HepG2 (cell line): ENCODE measurements around the gene SMURF1. TPM values are rescaled to one million over a fixed set of nuclear protein-coding genes. Genes with fewer than 3 reads are reported as not detected.
A peak's percentile ranks its signal among the peaks of the same experiment; 100 is the strongest.

ENCODE experiments used
- ATAC-seq: fragments of 200-7000 bp; cut with Tn5 transposase; 3 replicates; pipeline ENCODE4 v1.9.1; 2020; ENCODE audit warnings: mild to moderate bottlenecking, moderate library complexity
- Bru-seq: library from RNA; stranded (reverse); fragments of 400-500 nt; gene quantifications from one replicate; lab custom pipeline; 2021; lab: Mats Ljungman, UMichigan
- BruChase-seq, 2 experiments: library from RNA; stranded (reverse); fragments of 400-500 nt; gene quantifications; one replicate each; lab custom pipeline; 2021; lab: Mats Ljungman, UMichigan
- BruUV-seq: library from RNA; stranded (reverse); fragments of 400-500 nt; replicated peaks from 2 replicates; lab custom pipeline; 2021; lab: Mats Ljungman, UMichigan
- CTCF ChIA-PET: fragments of 300-600 bp; formaldehyde crosslinking; extraction: SDS; loops from one replicate; lab custom pipeline; 2021; ENCODE audit warnings: low total read pairs, inconsistent platforms, low intra/inter-chr PET ratio; lab: Yijun Ruan, JAX
- POLR2A ChIA-PET: fragments of 350-600 bp; sonication (Branson Sonifier 250); formaldehyde crosslinking; loops from one replicate; lab custom pipeline; 2020; ENCODE audit warnings: antibody characterized with exemption, inconsistent platforms; lab: Yijun Ruan, JAX
- DNase-seq: peaks from one replicate; pipeline ENCODE4 v3.0.0-alpha.2; 2015; ENCODE audit warnings: low spot score
- FAIRE-seq: peaks from 3 replicates; lab custom pipeline; 2011; peaks lifted over from hg19 to GRCh38; lab: Jason Lieb, UNC
- H2AFZ ChIP-seq: one replicate; pipeline ENCODE4 v1.6.1; 2011; ENCODE audit warnings: low read length, inconsistent platforms
- H3K27ac ChIP-seq: fragments of 300-600 bp; 3 replicates; pipeline ENCODE4 v1.8.0; 2011; ENCODE audit warnings: mixed run types, mild to moderate bottlenecking, mixed read lengths, low read length, inconsistent platforms; ENCODE audit not compliant: insufficient read depth; ENCODE audit errors: extremely low read length
- H3K27me3 ChIP-seq, 2 experiments: fragments of 200-600 bp in 1 of 2; 2 replicates in 1 of 2; 3 replicates in 1 of 2; pipeline versions ENCODE4 v1.6.0 to v1.8.0; 2011; ENCODE audit warnings: low read length in 2 of 2, mild to moderate bottlenecking in 2 of 2, moderate library complexity in 2 of 2, inconsistent platforms in 1 of 2; ENCODE audit not compliant: insufficient read depth in 2 of 2, control insufficient read depth in 1 of 2
- H3K36me3 ChIP-seq, 2 experiments: fragments of 200-600 bp in 1 of 2; replicated peaks in 1 of 2; 2 replicates in 1 of 2; 3 replicates in 1 of 2; pipeline versions ENCODE4 v1.5.1 to v1.8.0; 2011; ENCODE audit warnings: low read length in 2 of 2, inconsistent platforms in 1 of 2; ENCODE audit not compliant: insufficient read depth in 2 of 2, control insufficient read depth in 1 of 2
- H3K4me1 ChIP-seq: 2 replicates; pipeline ENCODE4 v1.5.1; 2012; ENCODE audit warnings: low read length, inconsistent platforms; ENCODE audit not compliant: insufficient read depth
- H3K4me2 ChIP-seq: 2 replicates; pipeline ENCODE4 v1.6.0; 2011; ENCODE audit warnings: low read depth, low read length, inconsistent platforms
- H3K4me3 ChIP-seq, 3 experiments: fragments of 200-600 bp in 1 of 3; sonication (generic), shearing (Covaris generic) in 1 of 3; replicated peaks in 1 of 3; 2 replicates each; pipeline ENCODE4 v1.5.1; 2011 to 2016; ENCODE audit warnings: low read length in 3 of 3, inconsistent platforms in 2 of 3, low read depth in 2 of 3, mild to moderate bottlenecking in 2 of 3, control low read depth in 1 of 3, mixed read lengths in 1 of 3; ENCODE audit not compliant: insufficient read depth in 1 of 3
- H3K79me2 ChIP-seq: one replicate; pipeline ENCODE4 v1.6.1; 2011; ENCODE audit warnings: low read length, inconsistent platforms; ENCODE audit not compliant: insufficient read depth
- H3K9ac ChIP-seq: 2 replicates; pipeline ENCODE4 v1.6.0; 2011; ENCODE audit warnings: mild to moderate bottlenecking, low read depth, low read length, inconsistent platforms; ENCODE audit not compliant: insufficient read depth
- H3K9me3 ChIP-seq: 2 replicates; pipeline ENCODE4 v1.5.1; 2012; ENCODE audit warnings: mild to moderate bottlenecking, low read length
- H4K20me1 ChIP-seq: 2 replicates; pipeline ENCODE4 v1.6.0; 2011; ENCODE audit warnings: inconsistent platforms, mild to moderate bottlenecking, low read length, moderate library complexity; ENCODE audit not compliant: insufficient read depth
- HOXA5 ChIP-seq: sonication (generic); formaldehyde crosslinking; IDR thresholded peaks from 2 replicates; pipeline ENCODE4 v1.4.0; 2020; ENCODE audit warnings: missing genetic modification reagents
- ISL2 ChIP-seq: sonication (generic); formaldehyde crosslinking; IDR thresholded peaks from 2 replicates; pipeline ENCODE4 v1.5.0; 2020; ENCODE audit warnings: missing genetic modification reagents
- KLF15 ChIP-seq: sonication (generic); formaldehyde crosslinking; IDR thresholded peaks from 2 replicates; pipeline ENCODE4 v1.8.1; 2023; ENCODE audit warnings: borderline replicate concordance, mild to moderate bottlenecking, inconsistent platforms, missing genetic modification reagents, mixed read lengths
- MXI1 ChIP-seq: IDR thresholded peaks from 3 replicates; pipeline ENCODE4 v1.6.1; 2012; ENCODE audit warnings: low read depth, low read length, inconsistent platforms, borderline replicate concordance
- NFE2L1 ChIP-seq: sonication (generic); formaldehyde crosslinking; IDR thresholded peaks from 2 replicates; pipeline ENCODE4 v1.4.0; 2020; ENCODE audit warnings: missing genetic modification reagents, mild to moderate bottlenecking, borderline replicate concordance
- PHF21A ChIP-seq: sonication (generic); formaldehyde crosslinking; IDR thresholded peaks from 2 replicates; pipeline ENCODE4 v1.5.0; 2020; ENCODE audit warnings: mild to moderate bottlenecking, missing genetic modification reagents
- POLR2A ChIP-seq, 2 experiments: IDR thresholded peaks; 2 replicates each; pipeline ENCODE4 v1.6.1; 2011; ENCODE audit warnings: low read depth in 2 of 2, low read length in 2 of 2, mild to moderate bottlenecking in 1 of 2, moderate library complexity in 1 of 2; ENCODE audit not compliant: insufficient read depth in 1 of 2
- REPIN1 ChIP-seq: sonication (generic); formaldehyde crosslinking; IDR thresholded peaks from 2 replicates; pipeline ENCODE4 v1.8.0; 2022; ENCODE audit warnings: missing genetic modification reagents, low read depth, mild to moderate bottlenecking, borderline replicate concordance
- TCF7 ChIP-seq: sonication (generic); IDR thresholded peaks from 2 replicates; pipeline ENCODE4 v1.6.1; 2016; ENCODE audit warnings: antibody characterized with exemption, low read depth
- TSC22D2 ChIP-seq: sonication (generic); formaldehyde crosslinking; IDR thresholded peaks from 2 replicates; pipeline ENCODE4 v1.5.1; 2020; ENCODE audit warnings: missing genetic modification reagents, mild to moderate bottlenecking, borderline replicate concordance
- ZBTB38 ChIP-seq: sonication (generic); formaldehyde crosslinking; IDR thresholded peaks from 2 replicates; pipeline ENCODE4 v1.5.1; 2020; ENCODE audit warnings: mild to moderate bottlenecking, missing genetic modification reagents
- ZNF124 ChIP-seq: sonication (generic); formaldehyde crosslinking; IDR thresholded peaks from 2 replicates; pipeline ENCODE4 v1.4.0; 2020; ENCODE audit warnings: missing genetic modification reagents
- WGBS: methylation state at CpG from one replicate; pipeline ENCODE4 v1.1.6; 2017; ENCODE audit warnings: low lambda C conversion rate; 5-methylcytosine and 5-hydroxymethylcytosine counted together
- in situ Hi-C: cut with HindIII; loops from 2 replicates; pipeline ENCODE4 v1.10.0; 2017; ENCODE audit warnings: low pct_unique_long_range_greater_than_20kb; ENCODE audit not compliant: extremely low pct_ligation_motif_present
- intact Hi-C: fragments of 100-400 bp; cut with micrococcal nuclease; formaldehyde crosslinking; loops from one replicate; pipeline ENCODE4 v1.10.0; 2022; ENCODE audit not compliant: unreplicated experiment
- long read RNA-seq, 2 experiments: library from RNA in 1 of 2; library from polyadenylated mRNA in 1 of 2; stranded (forward) in 1 of 2; unstranded in 1 of 2; transcript quantifications; one replicate each; pipeline ENCODE4 v2.0.0, GENCODE V29; 2019 to 2022
- polyA minus RNA-seq, 3 experiments: library from RNA; depleted of rRNA, polyadenylated mRNA; stranded (reverse); fragments of >200 nt; gene quantifications; 2 replicates each; pipeline ENCODE4 v1.2.3, GENCODE V29; 2011; ENCODE audit warnings: low replicate concordance in 1 of 3
- polyA plus RNA-seq, 8 experiments: library from polyadenylated mRNA; depleted of rRNA in 3 of 8; stranded (reverse) in 7 of 8; unstranded in 1 of 8; fragments of >200 nt; fragmentation: Illumina TruSeq in 4 of 8; extraction: Trizol in 4 of 8; gene quantifications; 2 replicates each; pipeline versions ENCODE4 v1.2.1 to v1.2.3, GENCODE V29; 2011 to 2016; ENCODE audit warnings: low read depth in 4 of 8, missing spikeins in 1 of 8, mixed read lengths in 1 of 8; ENCODE audit not compliant: insufficient read depth in 1 of 8
- total RNA-seq, 5 experiments: library from RNA; depleted of rRNA; stranded (reverse); fragments of >200 nt; fragmentation: Illumina TruSeq; extraction: Trizol; gene quantifications; 2 replicates each; pipeline ENCODE4 v1.2.3, GENCODE V29; 2016; ENCODE audit warnings: low read depth in 1 of 5
- TF ChIP-seq, protein P1 (sequence below): sonication (generic); formaldehyde crosslinking; IDR thresholded peaks from 2 replicates; pipeline ENCODE4 v1.4.0; 2020; ENCODE audit warnings: missing genetic modification reagents
- TF ChIP-seq, protein P2 (sequence below): sonication (generic); formaldehyde crosslinking; IDR thresholded peaks from 2 replicates; pipeline ENCODE4 v1.4.0; 2020; ENCODE audit warnings: missing genetic modification reagents, low read depth, mild to moderate bottlenecking, borderline replicate concordance

Gene SMURF1
- total RNA-seq (2016; rRNA removed; fragmentation: Illumina TruSeq; extraction: Trizol) (11.1 and 12.0 TPM in 2 replicates), polyA plus RNA-seq (2011; rRNA removed) (8.3 and 8.7 TPM in 2 replicates), polyA minus RNA-seq (2011; rRNA and poly(A)+ RNA removed; ENCODE audit: low replicate concordance) (9.8 and 14.1 TPM in 2 replicates), Bru-seq, nascent RNA (percentile 82 among the genes with signal in this experiment), BruChase-seq, experiment 1, labeled RNA remaining after a 6-hour chase (percentile 80 among the genes with signal in this experiment), BruChase-seq, experiment 2, labeled RNA remaining after a 2-hour chase (percentile 78 among the genes with signal in this experiment)
- 2.3 and 2.9 TPM in 2 replicates for total RNA-seq (2016; cell fraction: cytosol; rRNA removed; fragmentation: Illumina TruSeq; extraction: Trizol; ENCODE audit: low read depth)
- total RNA-seq (2016; cell fraction: insoluble cytoplasmic fraction; rRNA removed; fragmentation: Illumina TruSeq; extraction: Trizol): 8.8 and 11.5 TPM in 2 replicates
- 6.2 and 6.6 TPM in 2 replicates for total RNA-seq (2016; cell fraction: membrane; rRNA removed; fragmentation: Illumina TruSeq; extraction: Trizol)
- 8.5 and 10.7 TPM in 2 replicates for total RNA-seq (2016; cell fraction: nucleus; rRNA removed; fragmentation: Illumina TruSeq; extraction: Trizol)
- 4.6 and 5.6 TPM in 2 replicates for polyA plus RNA-seq (2011; cell fraction: cytosol; rRNA removed)
- polyA plus RNA-seq (2011; cell fraction: nucleus; rRNA removed): 13.6 and 15.4 TPM in 2 replicates
- polyA plus RNA-seq (2012): 10.1 and 10.6 TPM in 2 replicates
- polyA plus RNA-seq (2016; cell fraction: cytosol; fragmentation: Illumina TruSeq; extraction: Trizol; ENCODE audit: low read depth): 0.75 and 0.81 TPM in 2 replicates
- 7.6 and 8.8 TPM in 2 replicates for polyA plus RNA-seq (2016; cell fraction: insoluble cytoplasmic fraction; fragmentation: Illumina TruSeq; extraction: Trizol; ENCODE audit: low read depth)
- 1.8 and 2.7 TPM in 2 replicates for polyA plus RNA-seq (2016; cell fraction: membrane; fragmentation: Illumina TruSeq; extraction: Trizol; ENCODE audit: low read depth)
- polyA plus RNA-seq (2016; cell fraction: nucleus; fragmentation: Illumina TruSeq; extraction: Trizol; ENCODE audit: insufficient read depth, low read depth): 15.0 and 17.6 TPM in 2 replicates
- polyA minus RNA-seq (2011; cell fraction: cytosol; rRNA and poly(A)+ RNA removed): 5.8 and 6.4 TPM in 2 replicates
- 13.4 and 14.2 TPM in 2 replicates for polyA minus RNA-seq (2011; cell fraction: nucleus; rRNA and poly(A)+ RNA removed)
- long read RNA-seq, experiment 1, full-length matches to known transcripts: 1 of 4 reads
- long read RNA-seq, experiment 1, partial matches to known transcripts: 0 of 4 reads
- long read RNA-seq, experiment 1, other reads (novel, unspliced or antisense): 3 of 4 reads
- long read RNA-seq, experiment 2, full-length matches to known transcripts: 6 of 45 reads
- long read RNA-seq, experiment 2, partial matches to known transcripts: 14 of 45 reads
- long read RNA-seq, experiment 2, other reads (novel, unspliced or antisense): 25 of 45 reads

DNA sequence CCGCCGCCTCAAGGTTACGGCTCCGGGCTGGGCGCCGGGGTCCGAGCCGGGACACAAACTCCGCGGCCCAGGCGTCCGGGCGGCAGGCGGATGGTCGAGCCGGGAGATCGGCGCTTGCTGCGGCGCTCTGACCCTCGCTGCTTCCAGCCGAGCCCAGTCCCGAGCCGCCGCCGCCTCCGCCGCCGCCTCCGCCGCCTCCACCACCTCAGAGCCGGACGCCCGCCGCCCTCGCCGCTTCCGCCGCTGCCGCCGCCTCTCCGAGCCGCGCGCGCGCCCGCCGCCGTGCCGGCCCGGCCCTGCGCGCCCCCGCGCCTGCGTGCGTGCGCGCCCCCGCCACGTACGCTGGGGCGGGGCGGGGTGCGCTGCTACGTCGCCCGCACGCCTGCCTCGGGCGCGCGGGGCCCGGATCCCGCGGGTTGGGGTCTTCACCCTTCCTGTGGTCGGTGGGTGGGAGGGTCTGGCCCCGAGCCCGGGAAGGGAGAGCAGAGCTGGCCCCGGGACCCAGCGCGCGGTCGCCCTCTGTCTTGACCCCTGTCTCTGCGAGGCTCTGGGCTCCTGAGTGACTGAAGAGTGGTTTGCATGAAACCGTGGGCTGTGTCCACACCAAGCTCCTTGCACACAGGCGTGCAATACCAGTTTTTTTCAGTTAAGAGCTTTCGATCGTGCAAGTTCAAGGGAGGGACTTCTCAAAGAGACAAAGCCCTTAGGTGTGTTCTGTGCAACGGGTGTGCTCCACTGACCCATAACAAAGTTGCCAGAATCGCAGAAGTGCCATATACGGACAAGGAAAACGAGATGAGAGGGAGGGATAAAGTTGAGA lies at the start of gene SMURF1:
TSS of gene SMURF1 (minus strand) at position 256 of the 820 bp plus-strand sequence. CDS start 328 bp downstream, outside the sequence.
- ATAC-seq: peak; percentile 55
- Histone ChIP-seq H3K9ac (peak within 1 kb of the TSS; percentile 88), H3K9me3 (no peaks in the 10 kb centered on the region), H3K4me1 (peaks cover 37% of the 10 kb centered on the region), H3K79me2 (peaks cover 25% of the 10 kb centered on the region), H3K27ac (peak within 1 kb of the TSS; percentile 86), H3K4me3 (peak within 1 kb of the TSS; percentile 74 to 97 (median 89)), H3K36me3 (no peaks in the 10 kb centered on the region), H4K20me1 (peaks cover 3% of the 10 kb centered on the region; the same call in 1 of the 2 replicates), H2AFZ (no peak within 1 kb of the TSS), H3K4me2 (peak within 1 kb of the TSS; percentile 85), H3K27me3 (no peaks in the 10 kb centered on the region; a peak in 1 of 5 replicates)
- BruUV-seq: TSS peak; percentile 82
- ChIA-PET POLR2A (interaction anchor here (1.0 to 2.2 kb wide), 11 partner anchors 17 to 105 kb away, joined by 3 to 15 read pairs (median 3); partner anchors contain the start of gene KPNA7), CTCF (no interaction called here)
- intact Hi-C loops (loop anchor here (5.0 kb wide), 4 partner anchors 47 to 168 kb away; no protein-coding TSS in a partner anchor), in situ Hi-C loops (loop anchor here (5.0 kb wide), 2 partner anchors 47 to 102 kb away; no protein-coding TSS in a partner anchor)
- FAIRE-seq: peak; percentile 40
- DNase-seq: peak; percentile 23
- 0% methylated on average over 9 of the region's 94 CpGs for WGBS
- TF ChIP-seq POLR2A (IDR thresholded peaks at IDR 0.05; ENCODE audit: insufficient read depth in 1 of 2, low read depth in 2 of 2, low read length in 2 of 2): peak; percentile 40 to 90
- TF ChIP-seq NFE2L1 (CRISPR knock-in tag): no peak
- 0 out of 2 replicates have a peak, but pooled peaks have one; percentile 48 for TF ChIP-seq ISL2 (CRISPR knock-in tag)
- no peak for TF ChIP-seq TCF7
- 0 out of 2 replicates have a peak, but pooled peaks have one; percentile 36 for TF ChIP-seq HOXA5
- no peak for TF ChIP-seq PHF21A (CRISPR knock-in tag)
- no peak for TF ChIP-seq ZBTB38 (CRISPR knock-in tag)
- 0 out of 2 replicates have a peak, but pooled peaks have one; percentile 42 for TF ChIP-seq REPIN1
- no peak for TF ChIP-seq KLF15 (CRISPR knock-in tag)
- TF ChIP-seq, protein P1, sequence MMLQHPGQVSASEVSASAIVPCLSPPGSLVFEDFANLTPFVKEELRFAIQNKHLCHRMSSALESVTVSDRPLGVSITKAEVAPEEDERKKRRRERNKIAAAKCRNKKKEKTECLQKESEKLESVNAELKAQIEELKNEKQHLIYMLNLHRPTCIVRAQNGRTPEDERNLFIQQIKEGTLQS (CRISPR knock-in tag): no peak
- no peak for TF ChIP-seq ZNF124 (CRISPR knock-in tag)
- TF ChIP-seq MXI1: peak; percentile 27; the same call in 1 of the 3 replicates
- TF ChIP-seq, protein P2, sequence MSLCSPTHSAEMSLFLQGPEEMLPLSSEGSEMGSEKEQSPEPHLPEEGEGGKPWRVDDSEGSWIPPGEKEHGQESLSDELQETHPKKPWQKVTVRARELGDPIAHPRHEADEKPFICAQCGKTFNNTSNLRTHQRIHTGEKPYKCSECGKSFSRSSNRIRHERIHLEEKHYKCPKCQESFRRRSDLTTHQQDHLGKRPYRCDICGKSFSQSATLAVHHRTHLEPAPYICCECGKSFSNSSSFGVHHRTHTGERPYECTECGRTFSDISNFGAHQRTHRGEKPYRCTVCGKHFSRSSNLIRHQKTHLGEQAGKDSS (CRISPR knock-in tag): no peak
- TF ChIP-seq TSC22D2 (CRISPR knock-in tag): no peak
